Measurements from ENCODE around the gene MBNL1.

GRCh38 chr3:152455989-152456388 lies 187.3 kb downstream of the MBNL1 start:
- TF ChIP-seq CTCF (IDR thresholded peaks at IDR 0.05) (no peak), POLR2A (IDR thresholded peaks at IDR 0.05) (no peak)
